A549 (cell line): ENCODE measurements around the gene CORO2A. TPM values are rescaled to one million over a fixed set of nuclear protein-coding genes. Genes with fewer than 3 reads are reported as not detected.

ENCODE experiments used
- ATAC-seq, 2 experiments: fragments of 200-7000 bp in 1 of 2; fragments of >200 bp in 1 of 2; cut with Nextera tagmentation in 1 of 2; cut with Tn5 transposase in 1 of 2; 3 replicates each; pipeline versions ENCODE4 v1.8.0 to v1.9.1; 2018 to 2020; ENCODE audit warnings: mild to moderate bottlenecking in 1 of 2, moderate library complexity in 1 of 2
- CTCF ChIA-PET: fragments of 300-600 bp; sonication (Branson Sonifier 250); formaldehyde crosslinking; extraction: SDS; loops from one replicate; lab custom pipeline; 2021; ENCODE audit warnings: antibody characterized with exemption, inconsistent platforms; lab: Yijun Ruan, JAX
- POLR2A ChIA-PET: fragments of 350-600 bp; formaldehyde crosslinking; extraction: SDS; loops from one replicate; lab custom pipeline; 2021; ENCODE audit warnings: antibody characterized with exemption, inconsistent platforms; lab: Yijun Ruan, JAX
- DNase-seq, 2 experiments: peaks; one replicate each; pipeline versions ENCODE4 v3.0.0 to v3.0.0-alpha.2; 2011 to 2016; ENCODE audit warnings: low read depth in 1 of 2, low spot score in 1 of 2
- FAIRE-seq: peaks from 2 replicates; lab custom pipeline; 2011; peaks lifted over from hg19 to GRCh38; lab: Jason Lieb, UNC
- H3K27ac ChIP-seq, 2 experiments: fragments of >200 bp; sonication (Bioruptor Twin); formaldehyde crosslinking; 3 replicates each; pipeline ENCODE4 v1.5.1; 2016 to 2017
- H3K4me1 ChIP-seq: fragments of >200 bp; sonication (Bioruptor Twin); formaldehyde crosslinking; 3 replicates; pipeline ENCODE4 v1.6.1; 2016
- H3K4me2 ChIP-seq: fragments of >200 bp; sonication (Bioruptor Twin); formaldehyde crosslinking; 3 replicates; pipeline ENCODE4 v1.6.1; 2016
- H3K4me3 ChIP-seq: fragments of >200 bp; sonication (Bioruptor Twin); formaldehyde crosslinking; 3 replicates; pipeline ENCODE4 v1.5.1; 2016
- H3K9me3 ChIP-seq: fragments of >200 bp; sonication (Bioruptor Twin); formaldehyde crosslinking; 3 replicates; pipeline ENCODE4 v1.6.1; 2016
- CHD2 ChIP-seq: fragments of 150-350 bp; IDR thresholded peaks from 2 replicates; pipeline ENCODE4 v1.6.1; 2014; ENCODE audit warnings: low read length; ENCODE audit not compliant: partially characterized antibody
- CHD4 ChIP-seq: fragments of 200-600 bp; sonication (generic); IDR thresholded peaks from 2 replicates; pipeline ENCODE4 v1.6.1; 2016; ENCODE audit warnings: antibody characterized with exemption, mild to moderate bottlenecking, borderline replicate concordance
- EHF ChIP-seq: fragments of 250-450 bp; sonication (Bioruptor Pico); IDR thresholded peaks from 2 replicates; pipeline ENCODE4 v1.5.0; 2020; ENCODE audit warnings: mild to moderate bottlenecking
- ELK1 ChIP-seq: fragments of 150-350 bp; IDR thresholded peaks from 2 replicates; pipeline ENCODE4 v1.6.1; 2014; ENCODE audit warnings: low read depth, mild to moderate bottlenecking, low read length
- EP300 ChIP-seq, 2 experiments: fragments of >200 bp; sonication (Bioruptor Twin); formaldehyde crosslinking; IDR thresholded peaks; 2 replicates in 1 of 2; 3 replicates in 1 of 2; pipeline ENCODE4 v1.6.1; 2016 to 2017
- ESRRA ChIP-seq: fragments of 150-350 bp; IDR thresholded peaks from 2 replicates; pipeline ENCODE4 v1.6.1; 2014; ENCODE audit warnings: mild to moderate bottlenecking, low read length, borderline replicate concordance
- FOSL2 ChIP-seq, 2 experiments: fragments of 450-650 bp in 1 of 2; fragments of >200 bp in 1 of 2; sonication (Bioruptor Twin) in 1 of 2; formaldehyde crosslinking; IDR thresholded peaks; 2 replicates each; pipeline versions ENCODE4 v1.5.0 to v1.6.1; 2016 to 2020; ENCODE audit warnings: mild to moderate bottlenecking in 1 of 2, moderate library complexity in 1 of 2
- HDAC2 ChIP-seq: fragments of 200-600 bp; sonication (generic); IDR thresholded peaks from 2 replicates; pipeline ENCODE4 v1.6.1; 2016
- HES2 ChIP-seq: fragments of >200 bp; sonication (Bioruptor Twin); formaldehyde crosslinking; IDR thresholded peaks from 2 replicates; pipeline ENCODE4 v1.6.1; 2016
- HOXB13 ChIP-seq: fragments of 250-450 bp; sonication (Bioruptor Pico); IDR thresholded peaks from 2 replicates; pipeline ENCODE4 v1.5.0; 2020; ENCODE audit warnings: low read depth, mild to moderate bottlenecking, moderate library complexity
- KDM1A ChIP-seq: fragments of 200-600 bp; sonication (generic); IDR thresholded peaks from 2 replicates; pipeline ENCODE4 v1.6.1; 2016; ENCODE audit warnings: low read depth, mild to moderate bottlenecking
- MAFK ChIP-seq: fragments of 450-650 bp; IDR thresholded peaks from 2 replicates; pipeline ENCODE4 v1.6.1; 2014; ENCODE audit not compliant: partially characterized antibody
- MAX ChIP-seq: IDR thresholded peaks from 2 replicates; pipeline ENCODE4 v1.6.1; 2012
- NR3C1 ChIP-seq: fragments of >200 bp; sonication (Bioruptor Twin); formaldehyde crosslinking; IDR thresholded peaks from 3 replicates; pipeline ENCODE4 v1.6.1; 2017
- POLR2A ChIP-seq: IDR thresholded peaks from 2 replicates; pipeline ENCODE4 v1.6.1; 2012; ENCODE audit warnings: mild to moderate bottlenecking, low read length
- RAD21 ChIP-seq, 2 experiments: fragments of >200 bp in 1 of 2; sonication (Bioruptor Twin) in 1 of 2; formaldehyde crosslinking in 1 of 2; IDR thresholded peaks in 1 of 2; conservative IDR thresholded peaks in 1 of 2; 2 replicates in 1 of 2; 3 replicates in 1 of 2; pipeline ENCODE4 v1.6.1; 2012 to 2018; ENCODE audit warnings: inconsistent platforms in 1 of 2
- RARB ChIP-seq: fragments of 250-450 bp; sonication (Bioruptor Pico); IDR thresholded peaks from 2 replicates; pipeline ENCODE4 v1.8.0; 2021; ENCODE audit warnings: mild to moderate bottlenecking, moderate library complexity
- RCOR1 ChIP-seq: fragments of 150-350 bp; IDR thresholded peaks from 2 replicates; pipeline ENCODE4 v1.6.1; 2014; ENCODE audit warnings: antibody characterized with exemption, low read length, low read depth
- RFX5 ChIP-seq: fragments of 450-650 bp; IDR thresholded peaks from 2 replicates; pipeline ENCODE4 v1.7.1; 2014; ENCODE audit warnings: antibody characterized with exemption, mild to moderate bottlenecking, moderate library complexity
- RNF2 ChIP-seq: fragments of 200-600 bp; sonication (generic); IDR thresholded peaks from 2 replicates; pipeline ENCODE4 v1.6.1; 2016; ENCODE audit warnings: low read depth, mild to moderate bottlenecking, antibody characterized with exemption, moderate library complexity, borderline replicate concordance
- SMC3 ChIP-seq: fragments of >200 bp; sonication (Bioruptor Twin); formaldehyde crosslinking; IDR thresholded peaks from 3 replicates; pipeline ENCODE4 v1.6.1; 2018; ENCODE audit warnings: inconsistent platforms
- TP53 ChIP-seq: fragments of 250-450 bp; sonication (Bioruptor Pico); IDR thresholded peaks from 2 replicates; pipeline ENCODE4 v1.5.0; 2021; ENCODE audit warnings: mild to moderate bottlenecking, moderate library complexity
- USF2 ChIP-seq: fragments of 450-650 bp; IDR thresholded peaks from 2 replicates; pipeline ENCODE4 v1.6.1; 2014; ENCODE audit warnings: antibody characterized with exemption
- ZC3H11A ChIP-seq: fragments of 450-650 bp; IDR thresholded peaks from 2 replicates; pipeline ENCODE4 v1.6.1; 2014; ENCODE audit warnings: antibody characterized with exemption, mild to moderate bottlenecking
- ZFP36 ChIP-seq: fragments of 450-650 bp; IDR thresholded peaks from 2 replicates; pipeline ENCODE4 v1.6.1; 2014; ENCODE audit warnings: borderline replicate concordance; ENCODE audit not compliant: partially characterized antibody
- ZNF302 ChIP-seq: fragments of 250-450 bp; sonication (Bioruptor Pico); IDR thresholded peaks from 2 replicates; pipeline ENCODE4 v1.9.0; 2021; ENCODE audit warnings: inconsistent platforms, mild to moderate bottlenecking, moderate library complexity
- ZSCAN20 ChIP-seq: fragments of 250-450 bp; sonication (Bioruptor Pico); IDR thresholded peaks from 2 replicates; pipeline ENCODE4 v1.8.0; 2022; ENCODE audit warnings: mild to moderate bottlenecking, moderate library complexity
- WGBS: methylation state at CpG from one replicate; pipeline ENCODE4 v1.1.6; 2017; ENCODE audit errors: missing lambda C conversion rate; 5-methylcytosine and 5-hydroxymethylcytosine counted together
- polyA plus RNA-seq, 4 experiments: library from polyadenylated mRNA; depleted of rRNA in 3 of 4; stranded (reverse); fragments of >200 nt; fragmentation: RNase III in 1 of 4; extraction: RNeasy Plus Mini Kit Qiagen cat#74134 plus additional on column Dnase treatment in 1 of 4; gene quantifications; 2 replicates in 3 of 4; 3 replicates in 1 of 4; pipeline ENCODE4 v1.2.3, GENCODE V29; 2011 to 2017
- TF ChIP-seq, protein P1 (sequence below): fragments of >200 bp; sonication (Bioruptor Twin); formaldehyde crosslinking; IDR thresholded peaks from 3 replicates; pipeline ENCODE4 v1.5.1; 2016
- TF ChIP-seq, protein P2 (sequence below): fragments of 250-450 bp; sonication (Bioruptor Pico); IDR thresholded peaks from 2 replicates; pipeline ENCODE4 v1.5.0; 2020; ENCODE audit warnings: low read depth, mild to moderate bottlenecking, moderate library complexity

Gene CORO2A
- polyA plus RNA-seq, 2 of the 4 experiments (the other 2 are of a cell fraction): 0.49 to 2.0 TPM

DNA sequence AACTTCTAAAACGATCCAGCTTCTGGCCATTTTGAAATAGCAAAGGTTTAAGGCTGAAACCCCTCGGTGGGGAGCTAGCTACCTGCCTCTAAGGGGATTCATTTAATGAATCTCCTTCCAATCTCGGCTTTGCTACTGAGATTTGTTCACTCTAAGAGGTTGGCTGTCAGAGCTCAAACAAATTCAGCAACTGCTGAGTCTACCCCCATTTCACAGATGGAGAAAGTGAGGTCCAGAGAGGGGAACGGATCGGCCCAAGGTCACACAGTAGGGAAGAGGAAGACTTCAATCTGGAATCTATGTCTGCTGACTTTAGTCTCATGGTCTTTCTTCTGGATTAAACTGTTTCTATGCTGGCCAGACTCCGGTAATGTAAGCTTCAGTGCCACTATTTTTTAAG lies 3.0 kb downstream of the CORO2A start (continued):
- TF ChIP-seq, protein P1, sequence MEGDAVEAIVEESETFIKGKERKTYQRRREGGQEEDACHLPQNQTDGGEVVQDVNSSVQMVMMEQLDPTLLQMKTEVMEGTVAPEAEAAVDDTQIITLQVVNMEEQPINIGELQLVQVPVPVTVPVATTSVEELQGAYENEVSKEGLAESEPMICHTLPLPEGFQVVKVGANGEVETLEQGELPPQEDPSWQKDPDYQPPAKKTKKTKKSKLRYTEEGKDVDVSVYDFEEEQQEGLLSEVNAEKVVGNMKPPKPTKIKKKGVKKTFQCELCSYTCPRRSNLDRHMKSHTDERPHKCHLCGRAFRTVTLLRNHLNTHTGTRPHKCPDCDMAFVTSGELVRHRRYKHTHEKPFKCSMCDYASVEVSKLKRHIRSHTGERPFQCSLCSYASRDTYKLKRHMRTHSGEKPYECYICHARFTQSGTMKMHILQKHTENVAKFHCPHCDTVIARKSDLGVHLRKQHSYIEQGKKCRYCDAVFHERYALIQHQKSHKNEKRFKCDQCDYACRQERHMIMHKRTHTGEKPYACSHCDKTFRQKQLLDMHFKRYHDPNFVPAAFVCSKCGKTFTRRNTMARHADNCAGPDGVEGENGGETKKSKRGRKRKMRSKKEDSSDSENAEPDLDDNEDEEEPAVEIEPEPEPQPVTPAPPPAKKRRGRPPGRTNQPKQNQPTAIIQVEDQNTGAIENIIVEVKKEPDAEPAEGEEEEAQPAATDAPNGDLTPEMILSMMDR: no peak
- TF ChIP-seq KDM1A: no peak
- no peak for TF ChIP-seq EHF (CRISPR knock-in tag)
- TF ChIP-seq RFX5: no peak
- TF ChIP-seq CHD4: no peak
- TF ChIP-seq HOXB13: no peak
- no peak for TF ChIP-seq RNF2
- no peak for TF ChIP-seq RARB (CRISPR knock-in tag)
- TF ChIP-seq ZNF302 (CRISPR knock-in tag): no peak
- TF ChIP-seq, all 56 proteins: peak for 0

DNA sequence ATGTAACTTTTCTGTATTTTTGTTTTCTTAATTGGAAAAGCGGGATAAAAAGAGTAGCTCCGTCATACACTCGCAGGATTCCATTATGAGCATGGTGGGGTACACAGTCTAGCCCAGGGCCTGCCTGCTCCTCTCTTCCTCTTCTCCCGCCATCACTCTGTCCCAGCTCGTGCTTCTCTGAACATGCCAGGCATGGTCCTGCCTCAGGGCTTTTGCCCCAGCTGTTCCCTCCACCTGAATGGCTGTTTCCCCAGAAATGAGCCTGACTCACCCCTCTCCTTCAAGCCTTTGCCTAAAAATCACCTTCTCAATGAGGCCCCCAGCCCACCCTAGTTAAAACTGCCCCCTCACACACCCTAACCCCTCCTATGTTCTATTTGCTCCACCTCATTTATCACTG lies 4.5 kb downstream of the CORO2A start:
- no peak overlapping the region for H3K27ac ChIP-seq
- ATAC-seq: no peak
- FAIRE-seq: no peak

DNA sequence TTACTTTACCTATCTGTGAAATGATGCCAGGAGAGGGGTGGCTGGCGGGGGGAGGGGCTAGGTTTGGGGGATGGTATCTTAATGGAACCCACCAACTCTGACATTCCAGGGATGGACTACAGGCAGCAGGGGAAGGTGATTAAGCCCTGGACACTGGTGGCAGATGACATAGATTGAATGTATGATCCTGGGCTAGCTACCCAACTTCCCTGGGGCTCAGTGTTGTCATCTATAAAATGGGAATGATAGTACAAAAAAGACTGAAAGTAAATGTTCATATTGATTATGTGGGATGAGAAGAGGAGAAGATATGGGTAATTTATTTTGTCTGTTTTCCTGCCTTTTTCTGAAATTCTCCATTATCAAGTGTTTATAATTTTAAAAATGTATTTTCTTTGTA lies 6.2 kb downstream of the CORO2A start:
- DNase-seq: no peak
- TF ChIP-seq ZNF302 (CRISPR knock-in tag) (no peak), HDAC2 (no peak), HES2 (no peak), MAX (no peak), USF2 (no peak), ZSCAN20 (CRISPR knock-in tag) (no peak), ZFP36 (no peak), KDM1A (no peak), CHD2 (no peak), ESRRA (no peak), RAD21 (conservative IDR thresholded peaks at IDR 0.05 in 1 of 2, IDR thresholded peaks at IDR 0.05 in 1 of 2) (no peak), EP300 (IDR thresholded peaks at IDR 0.05) (no peak), POLR2A (no peak)
- ATAC-seq: no peak
- ChIA-PET CTCF (interaction anchor here (0.6 to 1.6 kb wide), 4 partner anchors 19 to 605 kb away, joined by 3 read pairs; no protein-coding TSS in a partner anchor), POLR2A (no interaction called here)
- no peak overlapping the region for H3K4me2 ChIP-seq
- FAIRE-seq: no peak
- 60% methylated on average over 1 of the region's 1 CpG for WGBS
- H3K27ac ChIP-seq: no peak overlapping the region
- 0 out of 3 replicates have a peak, but pooled peaks cover 5% of the 10 kb centered on the region for H3K4me1 ChIP-seq
- no peak overlapping the region for H3K4me3 ChIP-seq
- no peaks in the 10 kb centered on the region for H3K9me3 ChIP-seq

More for the DNA sequence above, 4.5 kb downstream of the CORO2A start:
- CTCF ChIA-PET: interaction anchor here (0.7 to 1.5 kb wide), 6 partner anchors 8 to 77 kb away, joined by 3 to 4 read pairs (median 3); no protein-coding TSS in a partner anchor
- POLR2A ChIA-PET: no interaction called here
- 0 out of 3 replicates have a peak, but pooled peaks cover 5% of the 10 kb centered on the region for H3K4me1 ChIP-seq
- no peak overlapping the region for H3K4me2 ChIP-seq
- TF ChIP-seq MAFK (no peak), ELK1 (no peak), SMC3 (no peak), CHD2 (no peak), NR3C1 (no peak), TP53 (CRISPR knock-in tag) (no peak), HES2 (no peak), ZSCAN20 (CRISPR knock-in tag) (no peak), ZFP36 (no peak), FOSL2 (IDR thresholded peaks at IDR 0.05) (no peak), FOSL2 (CRISPR knock-in tag; IDR thresholded peaks at IDR 0.05) (no peak), RCOR1 (no peak), ZC3H11A (no peak)
- TF ChIP-seq, protein P2, sequence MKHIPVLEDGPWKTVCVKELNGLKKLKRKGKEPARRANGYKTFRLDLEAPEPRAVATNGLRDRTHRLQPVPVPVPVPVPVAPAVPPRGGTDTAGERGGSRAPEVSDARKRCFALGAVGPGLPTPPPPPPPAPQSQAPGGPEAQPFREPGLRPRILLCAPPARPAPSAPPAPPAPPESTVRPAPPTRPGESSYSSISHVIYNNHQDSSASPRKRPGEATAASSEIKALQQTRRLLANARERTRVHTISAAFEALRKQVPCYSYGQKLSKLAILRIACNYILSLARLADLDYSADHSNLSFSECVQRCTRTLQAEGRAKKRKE (CRISPR knock-in tag): no peak
- 91% methylated on average over 5 of the region's 5 CpGs for WGBS
- H3K9me3 ChIP-seq: no peaks in the 10 kb centered on the region
- DNase-seq: no peak
- H3K4me3 ChIP-seq: no peak overlapping the region
